GM19238 (cell line): ENCODE measurements around the gene DPM1.
"Not testable (repeated sequence)": the region's sequence is repeated elsewhere in the genome, so short reads cannot be mapped to it uniquely, and the experiment has no call there.

Experiments used
- DNase-seq: peaks from one replicate; pipeline ENCODE4 v3.0.0; 2011; ENCODE audit warnings: low spot score; ENCODE audit not compliant: insufficient read length

DPM1 gene

DNA sequence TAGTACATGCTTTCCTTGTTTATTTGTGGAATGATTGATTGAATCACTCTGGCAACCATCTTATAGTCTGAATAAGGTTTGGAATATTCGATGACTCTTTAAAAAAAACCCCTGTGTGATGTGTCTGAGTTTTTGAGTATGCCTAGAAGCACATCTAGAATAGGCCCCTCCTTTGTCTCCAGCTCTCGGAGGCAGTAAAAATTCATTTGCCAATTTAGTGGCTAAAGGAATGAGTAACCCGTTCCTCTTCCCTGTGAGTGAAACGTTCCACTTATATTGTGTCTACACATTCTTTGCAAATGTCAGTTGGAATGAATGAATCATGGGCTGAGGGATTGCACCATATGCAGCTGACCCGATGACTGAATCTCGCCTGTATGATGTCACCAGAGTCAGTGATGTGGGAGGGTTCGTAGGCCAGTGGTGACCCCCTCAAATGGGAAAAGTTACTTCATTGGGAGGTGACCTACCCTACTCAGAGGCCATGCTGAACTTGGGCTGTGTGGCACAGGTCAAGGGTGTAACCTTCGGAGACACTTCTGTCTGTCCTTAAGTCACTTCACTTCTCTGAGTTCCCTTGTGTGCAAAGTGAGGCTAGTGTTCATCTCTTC is 21.8 kb upstream of the DPM1 start:
- no peak for DNase-seq

DNA sequence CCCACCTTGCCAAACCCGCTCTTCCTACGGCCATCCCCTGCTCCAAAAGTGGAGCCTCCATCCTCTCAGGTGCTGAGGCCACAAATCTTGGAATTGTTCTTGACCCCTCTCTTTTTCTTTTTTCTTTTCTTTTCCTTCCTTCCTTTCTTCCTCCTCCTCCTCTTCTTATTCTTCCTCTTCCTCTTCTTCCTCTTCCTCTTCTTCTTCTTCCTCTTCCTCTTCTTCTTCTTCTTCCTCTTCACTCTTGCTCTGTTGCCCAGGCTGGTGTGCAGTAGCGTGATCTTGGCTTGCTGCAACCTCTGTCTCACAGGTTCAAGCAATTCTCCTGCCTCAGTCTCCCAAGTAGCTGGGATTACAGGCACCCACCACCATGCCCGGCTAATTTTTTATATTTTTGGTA is 20.2 kb upstream of the DPM1 start:
- DNase-seq = not testable (repeated sequence)

DNA sequence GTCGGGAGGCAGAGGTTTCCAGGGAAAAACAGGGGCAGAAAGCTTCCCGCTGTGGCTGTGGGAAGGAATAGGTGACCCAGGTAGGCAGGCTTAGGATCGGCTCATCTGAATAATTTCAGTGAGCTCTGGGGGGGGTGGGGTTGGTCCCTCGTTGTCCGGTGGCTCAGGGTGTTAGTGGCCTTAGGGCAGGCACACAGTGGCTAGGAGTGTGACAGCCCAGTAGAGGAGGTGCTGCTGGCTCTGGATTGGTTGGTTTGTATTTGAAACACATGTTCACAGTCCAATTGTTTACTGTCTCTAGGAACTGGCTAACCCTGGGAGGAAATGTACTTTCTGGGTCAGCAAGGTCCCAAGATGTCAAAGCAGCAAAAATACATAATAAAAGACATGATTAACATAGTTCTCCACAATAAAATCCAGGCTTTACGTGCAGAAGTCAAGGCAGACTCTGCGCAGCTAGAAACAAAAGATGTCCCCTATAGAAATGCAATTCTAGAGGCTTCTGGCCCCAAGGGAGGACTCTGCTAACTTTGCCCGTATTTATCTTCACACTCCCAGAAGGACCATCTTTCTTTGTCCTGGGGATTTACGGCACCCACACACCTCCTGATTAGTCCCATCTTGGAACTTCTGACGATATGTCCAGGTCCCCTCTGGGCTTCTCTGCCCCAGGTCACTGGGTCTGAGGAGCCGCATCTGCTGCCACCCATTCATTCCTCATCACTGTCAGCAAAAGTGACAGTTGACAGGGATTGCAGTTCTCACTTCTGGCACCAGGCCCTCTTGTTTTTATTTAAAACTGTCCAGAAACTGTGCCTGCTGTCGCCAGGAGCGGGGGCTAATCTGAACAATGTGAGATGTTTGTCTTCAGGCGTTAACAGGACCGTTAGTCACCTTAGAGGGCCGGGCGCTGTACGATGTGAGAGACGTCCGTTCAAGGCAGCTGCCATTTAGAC is 19.0 kb upstream of the DPM1 start:
- DNase-seq = no peak

DNA sequence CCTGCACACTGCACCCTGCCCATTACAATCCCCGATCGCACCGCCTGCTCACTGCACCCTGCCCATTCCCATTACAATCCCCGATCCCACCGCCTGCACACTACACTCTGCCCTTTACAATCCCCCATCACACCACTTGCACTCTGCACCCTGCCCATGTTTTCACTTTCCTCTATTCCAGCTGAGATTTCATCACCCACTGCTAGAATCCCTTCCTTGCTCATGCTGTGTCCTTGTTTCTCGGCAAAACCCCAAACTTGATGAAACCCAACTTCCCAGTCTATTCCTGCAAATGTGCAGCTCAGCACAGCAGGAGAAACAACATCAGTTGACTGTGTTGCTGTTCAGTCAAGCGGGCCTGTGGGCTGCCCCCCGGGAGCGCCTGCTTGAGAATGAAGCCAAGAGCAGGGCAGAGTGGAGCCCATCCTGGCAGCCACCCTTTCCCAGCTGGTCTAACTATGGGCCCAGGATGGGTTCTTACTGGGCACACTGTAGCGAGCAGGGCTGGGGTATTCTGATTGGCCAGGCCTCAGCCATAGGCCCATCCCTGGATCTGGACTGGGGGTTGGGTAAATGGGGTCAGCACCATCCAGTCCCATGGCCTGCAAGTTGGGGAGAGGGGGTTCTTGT is 17.5 kb upstream of the DPM1 start:
- no peak for DNase-seq

DNA sequence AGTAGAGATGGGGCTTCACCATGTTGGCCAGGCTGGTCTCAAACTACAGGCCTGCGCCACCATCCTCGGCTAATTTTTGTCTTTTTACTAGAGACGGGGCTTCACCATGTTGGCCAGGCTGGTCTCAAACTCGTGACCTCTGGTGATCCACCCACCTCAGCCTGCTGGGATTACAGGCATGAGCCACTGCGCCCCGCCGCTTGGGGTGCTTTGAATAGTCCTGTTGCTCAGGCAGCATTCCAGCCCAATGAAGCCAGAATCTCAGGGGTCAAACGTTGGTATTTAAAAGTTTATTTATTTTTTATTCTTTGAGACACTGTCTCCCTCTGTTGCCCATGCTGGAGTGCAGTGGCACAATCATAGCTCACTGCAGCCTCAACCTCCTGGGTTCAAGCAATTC is 11.6 kb upstream of the DPM1 start:
- no peak for DNase-seq

DNA sequence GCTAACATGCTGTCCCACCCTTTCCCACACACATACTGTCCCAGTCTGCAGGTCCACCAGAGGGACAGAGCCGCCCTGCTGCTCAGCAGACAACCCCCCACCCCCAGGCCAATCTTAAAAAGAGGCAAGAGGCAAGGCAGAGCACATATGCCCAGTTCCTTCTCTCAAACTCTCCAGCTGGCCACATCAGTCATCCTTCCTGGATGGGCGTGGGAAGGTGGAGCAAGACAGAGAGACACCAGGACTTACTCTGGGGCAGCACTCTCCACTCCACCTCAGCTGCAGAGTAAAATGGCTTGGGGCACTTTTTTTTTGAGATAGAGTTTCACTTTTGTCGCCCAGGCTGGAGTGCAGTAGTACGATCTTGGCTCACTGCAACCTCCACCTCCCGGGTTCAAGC is 11.1 kb upstream of the DPM1 start:
- DNase-seq = no peak

DNA sequence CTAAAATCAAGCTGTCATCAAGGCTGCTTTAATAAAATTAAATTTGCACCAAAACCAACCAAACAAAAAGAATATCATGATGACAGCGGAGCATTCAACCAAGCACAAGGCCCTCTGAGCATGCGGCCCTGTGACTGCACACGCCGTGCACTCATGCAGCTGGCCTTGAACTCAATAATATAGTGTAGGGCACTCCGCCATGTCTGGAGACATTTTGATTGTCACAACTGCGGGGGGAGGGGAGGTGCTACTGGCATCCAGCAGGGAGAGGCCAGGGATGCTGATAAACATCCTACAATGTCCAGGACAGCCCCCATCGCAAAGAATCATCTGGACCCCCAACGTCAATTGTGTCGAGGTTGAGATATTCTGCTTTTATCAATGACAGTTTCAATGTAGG is 10.0 kb upstream of the DPM1 start:
- DNase-seq = no peak

DNA sequence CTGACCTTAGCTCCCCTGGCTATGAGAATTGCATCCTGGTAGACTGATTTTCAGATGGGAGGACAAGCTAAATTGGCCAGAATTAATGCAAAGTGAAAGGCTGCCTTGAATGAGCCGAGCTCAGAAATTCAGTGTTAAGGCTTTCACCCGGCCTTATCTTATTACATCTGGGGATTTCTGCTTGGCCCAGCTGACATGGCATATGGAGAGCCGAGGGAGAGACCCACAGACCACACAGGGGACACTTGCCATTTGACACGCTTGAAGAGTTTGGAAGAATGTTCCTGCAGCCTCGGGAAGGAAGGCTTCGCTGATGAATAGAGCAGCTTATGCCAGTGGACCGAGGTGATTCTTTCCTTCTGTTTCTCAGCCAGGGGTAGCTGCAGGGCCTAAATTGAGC is 9.3 kb upstream of the DPM1 start:
- DNase-seq = no peak

DNA sequence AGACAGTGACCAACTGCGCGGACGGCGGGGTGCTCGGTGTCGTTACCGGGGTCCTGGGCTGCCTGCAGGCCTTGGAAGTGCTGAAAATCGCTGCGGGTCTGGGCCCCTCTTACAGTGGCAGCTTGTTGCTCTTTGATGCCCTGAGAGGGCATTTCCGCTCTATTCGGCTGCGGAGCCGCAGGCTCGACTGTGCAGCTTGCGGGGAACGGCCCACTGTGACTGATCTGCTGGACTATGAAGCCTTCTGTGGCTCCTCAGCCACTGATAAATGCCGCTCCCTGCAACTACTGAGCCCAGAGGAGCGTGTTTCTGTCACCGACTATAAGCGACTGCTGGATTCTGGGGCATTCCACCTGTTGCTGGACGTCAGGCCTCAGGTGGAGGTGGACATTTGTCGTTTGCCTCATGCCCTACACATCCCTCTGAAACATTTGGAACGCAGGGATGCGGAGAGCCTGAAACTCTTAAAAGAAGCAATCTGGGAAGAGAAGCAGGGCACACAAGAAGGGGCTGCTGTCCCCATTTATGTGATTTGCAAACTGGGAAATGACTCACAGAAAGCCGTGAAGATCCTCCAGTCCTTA is 1.3 kb upstream of the DPM1 start:
- no peak for DNase-seq

DNA sequence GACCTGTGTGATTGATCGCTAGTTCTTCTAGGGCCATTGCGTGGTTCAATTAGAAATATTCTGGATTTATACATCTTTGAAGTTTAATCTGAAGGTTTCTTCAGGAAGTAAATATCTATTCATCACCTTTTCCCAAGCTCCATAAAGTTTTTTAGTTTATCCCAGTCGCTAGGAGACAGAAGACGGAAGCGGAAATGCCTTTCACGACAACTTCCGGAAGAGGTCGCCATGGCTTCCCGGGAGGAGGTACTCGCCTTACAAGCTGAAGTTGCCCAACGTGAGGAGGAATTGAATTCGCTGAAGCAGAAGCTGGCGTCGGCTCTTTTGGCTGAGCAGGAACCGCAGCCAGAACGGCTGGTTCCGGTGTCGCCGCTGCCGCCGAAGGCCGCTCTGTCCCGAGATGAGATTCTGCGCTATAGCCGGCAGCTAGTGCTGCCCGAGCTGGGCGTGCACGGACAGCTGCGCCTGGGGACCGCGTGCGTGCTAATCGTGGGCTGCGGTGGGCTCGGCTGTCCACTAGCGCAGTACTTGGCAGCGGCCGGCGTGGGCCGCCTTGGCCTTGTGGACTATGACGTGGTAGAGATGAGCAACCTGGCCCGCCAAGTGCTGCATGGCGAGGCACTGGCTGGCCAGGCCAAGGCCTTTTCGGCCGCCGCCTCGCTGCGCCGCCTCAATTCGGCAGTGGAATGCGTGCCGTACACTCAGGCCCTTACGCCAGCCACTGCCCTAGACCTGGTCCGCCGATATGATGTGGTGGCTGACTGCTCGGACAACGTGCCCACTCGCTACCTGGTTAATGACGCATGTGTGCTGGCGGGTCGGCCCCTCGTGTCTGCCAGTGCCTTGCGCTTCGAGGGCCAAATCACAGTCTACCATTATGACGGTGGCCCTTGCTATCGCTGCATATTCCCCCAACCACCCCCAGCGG is 547 bp upstream of the DPM1 start, which contains the start of gene MOCS3:
Gene MOCS3 (plus strand): TSS at position 204 of the 928 bp plus-strand sequence. CDS start 25 bp downstream, at position 229.
- DNase-seq = peak; percentile 61

DNA sequence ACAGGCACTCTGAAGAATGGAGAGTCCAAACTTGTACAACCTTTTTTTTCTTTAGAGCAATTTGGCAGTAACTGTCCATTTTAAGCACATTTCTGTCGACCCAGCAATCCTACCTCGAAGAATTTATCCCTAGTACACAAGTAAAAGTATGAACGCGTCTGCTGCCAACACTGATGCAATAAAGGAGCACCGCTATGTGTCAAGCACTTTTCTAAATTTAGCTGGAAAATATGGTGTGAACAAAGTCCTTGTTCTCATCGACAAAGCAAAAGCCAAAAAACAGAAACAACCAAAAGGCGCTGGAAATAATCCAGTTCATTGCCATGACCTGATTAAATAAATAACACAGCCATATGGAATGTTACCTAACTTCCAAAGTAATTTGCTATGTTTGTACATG is 1.1 kb downstream of the DPM1 start:
- DNase-seq = no peak

DNA sequence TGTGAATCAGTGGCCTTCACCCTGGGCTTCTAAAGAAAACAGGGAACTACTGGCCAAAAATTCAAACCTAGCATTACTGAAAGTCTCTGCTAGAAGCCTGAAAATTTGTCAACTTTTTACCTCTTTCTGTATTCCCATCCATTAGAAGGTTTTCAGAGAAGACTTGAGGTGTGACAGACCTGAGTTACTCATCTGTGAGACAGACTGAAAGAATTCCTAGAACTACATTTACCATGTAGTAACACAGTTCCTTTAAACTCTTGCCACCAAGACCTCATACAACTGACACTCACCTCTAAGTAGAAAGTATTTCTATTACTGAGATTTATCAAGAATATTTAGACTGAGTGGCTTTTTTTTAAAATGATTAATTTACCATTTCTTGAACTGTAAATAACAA is 4.5 kb downstream of the DPM1 start:
- DNase-seq = no peak

DNA sequence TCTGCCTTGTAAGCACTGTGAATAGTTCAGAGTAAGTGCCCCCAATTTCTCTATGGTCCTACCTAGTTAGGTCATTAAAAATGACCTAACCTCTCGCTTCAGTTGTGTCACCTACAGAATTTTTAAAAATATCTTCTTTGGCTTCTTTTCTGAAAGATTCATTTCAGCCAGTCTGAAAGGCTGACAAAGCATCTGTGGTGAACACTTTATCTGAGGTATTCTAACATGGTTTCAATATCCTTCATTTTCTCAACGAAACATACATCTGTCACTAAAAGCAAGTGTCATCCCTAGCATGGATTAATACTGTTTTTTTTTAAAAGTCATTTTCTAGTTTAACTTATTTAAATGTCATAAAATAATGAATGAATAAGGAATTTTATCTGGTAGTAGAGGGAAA is 5.1 kb downstream of the DPM1 start:
- no peak for DNase-seq

DNA sequence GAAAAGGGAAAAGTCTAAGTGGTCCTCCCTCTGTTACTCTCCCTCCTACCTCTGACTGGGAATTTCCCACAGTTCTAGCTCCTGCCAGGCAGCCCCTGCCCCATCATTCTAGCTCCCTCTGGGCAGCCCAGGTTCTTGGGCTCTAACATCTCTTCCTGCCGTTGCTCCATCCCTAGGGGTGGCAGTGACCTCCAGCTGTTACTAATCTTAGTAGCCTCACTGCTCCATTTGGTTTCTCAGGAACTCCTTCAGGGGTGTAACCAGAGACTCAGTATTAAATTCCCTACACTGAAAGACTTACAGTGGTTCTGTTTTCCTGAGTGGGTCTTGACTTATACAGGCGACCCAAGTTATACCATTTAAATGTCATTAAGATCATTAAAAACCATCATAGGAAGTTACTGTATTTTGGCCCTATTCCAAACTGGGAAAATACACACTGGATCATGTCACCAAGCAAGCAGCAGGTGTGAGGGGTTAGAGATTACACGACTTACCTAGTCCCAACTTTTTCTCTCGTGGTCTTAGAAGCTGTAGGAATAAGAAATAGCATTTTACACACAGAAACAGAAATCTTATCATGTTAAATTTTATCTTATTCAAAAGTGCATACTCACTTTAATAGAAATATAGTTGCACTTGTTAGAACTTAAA is 10.1 kb downstream of the DPM1 start:
- no peak for DNase-seq

DNA sequence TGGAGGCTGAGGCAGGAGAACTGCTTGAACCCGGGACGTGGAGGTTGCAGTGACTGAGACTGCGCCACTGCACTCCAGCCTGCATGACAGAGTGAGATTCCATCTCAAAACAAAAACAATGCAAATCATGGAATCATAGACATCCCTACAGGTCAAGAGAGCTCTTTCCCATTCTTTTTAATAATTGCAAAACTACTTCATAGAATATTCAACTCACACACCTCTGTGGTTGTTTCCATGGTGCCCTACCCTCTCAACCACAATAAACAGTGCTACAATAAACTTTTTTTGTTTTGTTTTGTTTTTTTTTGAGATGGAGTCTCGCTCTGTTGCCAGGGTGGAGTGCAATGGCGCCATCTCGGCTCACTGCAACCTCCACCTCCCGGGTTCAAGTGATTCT is 15.3 kb downstream of the DPM1 start:
- DNase-seq = no peak

DNA sequence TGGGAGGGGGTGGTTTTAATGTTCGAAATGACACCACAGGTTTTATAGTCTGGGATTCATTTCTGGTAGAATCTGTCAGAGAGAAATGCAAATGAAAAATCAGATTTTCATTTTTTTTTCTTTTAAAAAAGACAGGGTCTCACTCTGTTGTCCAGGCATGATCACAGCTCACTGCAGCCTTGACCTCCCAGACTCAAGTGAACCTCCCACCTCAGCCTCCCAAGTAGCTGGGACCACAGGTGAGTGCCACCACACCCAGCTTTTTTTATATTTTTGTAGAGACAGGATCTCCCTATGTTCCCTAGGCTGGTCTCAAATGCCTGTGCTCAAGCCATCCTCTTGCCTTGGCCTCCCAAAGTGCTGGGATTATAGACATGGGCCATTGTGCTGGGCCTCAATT is 24.7 kb downstream of the DPM1 start:
- DNase-seq = no peak

DNA sequence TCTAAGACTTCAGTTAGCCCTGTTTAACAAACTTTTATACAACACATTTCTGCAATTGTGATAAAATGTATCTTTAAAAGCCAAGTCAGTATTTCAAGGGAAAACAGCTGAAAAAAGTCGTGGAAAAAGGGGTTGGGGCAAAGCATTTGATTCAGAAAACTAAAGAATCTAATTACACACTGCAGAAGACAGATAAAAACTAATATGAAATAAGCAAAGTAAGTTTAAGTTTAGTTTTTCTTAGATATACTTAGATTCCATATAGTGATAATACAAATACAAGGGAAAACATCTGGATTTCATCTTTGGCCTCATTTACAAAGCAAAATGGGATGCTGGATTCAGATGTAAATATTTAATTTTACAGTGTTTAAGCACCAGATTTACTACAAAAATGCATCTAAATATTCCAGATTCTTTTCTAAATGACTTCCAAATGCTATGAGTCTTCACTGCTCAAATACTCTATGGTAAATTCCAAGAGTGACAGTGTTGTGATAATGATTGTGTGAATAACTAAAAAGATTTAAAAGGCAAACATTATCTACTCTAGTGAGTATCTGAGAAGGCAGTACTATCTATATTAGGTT is 25.5 kb downstream of the DPM1 start:
- no peak for DNase-seq

DNA sequence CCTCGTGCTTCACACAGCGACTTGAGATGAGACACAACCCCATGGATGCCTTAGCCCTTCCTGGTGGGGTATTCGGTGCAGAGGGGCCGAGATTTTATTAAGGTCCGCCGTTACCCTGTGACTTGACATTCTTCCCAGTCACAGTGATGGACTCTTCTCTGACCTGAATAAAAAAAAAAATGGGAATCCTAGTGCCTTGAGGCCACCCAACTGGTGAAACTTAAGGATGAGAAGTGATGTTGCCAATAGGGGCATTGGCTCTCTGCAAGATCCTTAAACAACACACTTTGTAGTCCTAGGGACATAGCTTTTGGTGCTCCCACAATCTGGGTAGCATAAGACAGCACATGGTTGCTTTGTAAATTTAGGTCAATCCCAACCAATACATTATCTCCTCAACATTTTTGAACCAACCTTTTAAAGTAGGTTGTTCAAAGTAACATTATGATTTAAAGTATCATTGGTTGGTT is 26.3 kb downstream of the DPM1 start:
- no peak for DNase-seq

DNA sequence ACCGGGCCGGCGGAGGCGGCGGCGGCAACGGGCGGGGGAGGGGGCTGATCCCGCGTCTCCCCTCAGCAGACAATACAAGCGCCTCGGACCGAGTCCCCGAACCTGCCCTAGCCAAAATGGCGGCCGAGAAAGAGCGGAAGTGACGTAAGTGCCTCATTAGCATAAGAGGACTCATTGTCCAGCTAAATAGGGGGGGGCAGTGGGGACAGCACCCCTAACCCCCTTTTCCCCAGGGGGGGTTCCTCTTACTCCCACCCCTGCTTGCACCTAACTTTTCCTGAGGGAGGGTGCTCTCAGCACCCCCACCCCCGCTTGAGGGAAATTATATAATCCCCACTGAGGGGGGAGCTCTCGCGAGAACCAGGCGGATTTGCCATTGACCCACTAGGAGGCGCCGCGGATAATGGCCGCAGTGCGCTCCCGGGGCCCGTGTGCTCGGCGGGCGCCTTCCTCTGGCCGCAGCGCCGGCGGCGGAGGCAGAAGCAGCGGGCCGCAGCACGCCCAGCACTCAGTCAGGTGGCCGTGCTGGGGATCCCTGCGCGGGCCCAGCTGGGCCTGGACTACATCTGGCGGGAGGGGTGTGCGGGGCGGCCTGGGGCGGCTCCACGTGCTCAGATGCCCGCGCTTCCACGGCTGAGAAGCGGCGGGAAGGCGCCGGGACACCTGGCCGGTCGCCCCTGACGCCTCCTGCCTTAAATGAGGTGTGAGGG is 26.9 kb downstream of the DPM1 start, which contains the start of gene ADNP:
Gene ADNP (minus strand): TSS at position 132 of the 710 bp plus-strand sequence. CDS start 27,441 bp downstream, outside the sequence.
- DNase-seq = peak; percentile 57
